HEK293 (cell line): ENCODE measurements around the gene CCDC180.

ENCODE experiments used
- CTCF ChIA-PET: fragments of 350-600 bp; formaldehyde crosslinking; extraction: SDS; loops from one replicate; lab custom pipeline; 2021; ENCODE audit warnings: antibody characterized with exemption; lab: Yijun Ruan, JAX
- POLR2A ChIA-PET: fragments of 300-600 bp; formaldehyde crosslinking; extraction: SDS; loops from one replicate; lab custom pipeline; 2020; ENCODE audit warnings: antibody characterized with exemption, inconsistent platforms; lab: Yijun Ruan, JAX
- H3K27ac ChIP-seq: fragments of 200-500 bp; sonication (Bioruptor generic); 2 replicates; pipeline ENCODE4 v1.5.1; 2014; ENCODE audit warnings: low read depth, low read length, control low read depth, inconsistent platforms; ENCODE audit errors: extremely low read depth
- H3K36me3 ChIP-seq, 2 experiments: fragments of 200-500 bp in 1 of 2; sonication (Bioruptor generic) in 1 of 2; 1 replicate in 1 of 2; 2 replicates in 1 of 2; pipeline ENCODE4 v1.5.1; 2014 to 2017; ENCODE audit warnings: inconsistent platforms in 2 of 2, low read length in 2 of 2; ENCODE audit not compliant: control insufficient read depth in 2 of 2, insufficient read depth in 1 of 2
- H3K4me1 ChIP-seq: fragments of 200-500 bp; sonication (Bioruptor generic); 2 replicates; pipeline ENCODE4 v1.5.1; 2014; ENCODE audit warnings: mild to moderate bottlenecking, low read length, inconsistent platforms; ENCODE audit not compliant: control insufficient read depth, insufficient read depth
- H3K4me3 ChIP-seq: 2 replicates; pipeline ENCODE4 v1.5.1; 2011; ENCODE audit warnings: low read depth, mild to moderate bottlenecking, control low read depth, low read length, moderate library complexity
- H3K9me3 ChIP-seq: fragments of 200-500 bp; sonication (Bioruptor generic); 2 replicates; pipeline ENCODE4 v1.5.1; 2014; ENCODE audit warnings: low read depth, low read length, inconsistent platforms; ENCODE audit not compliant: control insufficient read depth, insufficient read depth
- OVOL3 ChIP-seq: fragments of 450-650 bp; formaldehyde crosslinking; IDR thresholded peaks from 2 replicates; pipeline ENCODE4 v1.5.1; 2016; ENCODE audit warnings: missing biosample characterization, missing genetic modification characterization
- REPIN1 ChIP-seq: fragments of 450-650 bp; formaldehyde crosslinking; IDR thresholded peaks from 2 replicates; pipeline ENCODE4 v1.5.1; 2017; ENCODE audit warnings: missing biosample characterization, missing genetic modification characterization, low read depth
- SCRT1 ChIP-seq: fragments of 450-650 bp; formaldehyde crosslinking; IDR thresholded peaks from 2 replicates; pipeline ENCODE4 v1.5.1; 2016; ENCODE audit warnings: missing biosample characterization, missing genetic modification characterization, borderline replicate concordance
- SETDB1 ChIP-seq: IDR thresholded peaks from one replicate; pipeline ENCODE4 v1.6.1; 2017; ENCODE audit warnings: mild to moderate bottlenecking, low read length, moderate library complexity, mixed read lengths; ENCODE audit not compliant: insufficient read length
- ZFP37 ChIP-seq: fragments of 450-650 bp; formaldehyde crosslinking; IDR thresholded peaks from 2 replicates; pipeline ENCODE4 v1.5.1; 2016; ENCODE audit warnings: missing biosample characterization, missing genetic modification characterization
- ZFP69B ChIP-seq: fragments of 450-650 bp; formaldehyde crosslinking; IDR thresholded peaks from 2 replicates; pipeline ENCODE4 v1.5.1; 2016; ENCODE audit warnings: missing biosample characterization, missing genetic modification characterization
- ZNF10 ChIP-seq: fragments of 450-650 bp; formaldehyde crosslinking; IDR thresholded peaks from 2 replicates; pipeline ENCODE4 v1.5.1; 2017; ENCODE audit warnings: missing biosample characterization, missing genetic modification characterization
- ZNF138 ChIP-seq: fragments of 450-650 bp; formaldehyde crosslinking; IDR thresholded peaks from 2 replicates; pipeline ENCODE4 v1.5.1; 2016; ENCODE audit warnings: missing biosample characterization, missing genetic modification characterization, borderline replicate concordance
- ZNF146 ChIP-seq: fragments of 450-650 bp; formaldehyde crosslinking; IDR thresholded peaks from 2 replicates; pipeline ENCODE4 v1.5.1; 2016; ENCODE audit warnings: missing biosample characterization, missing genetic modification characterization
- ZNF174 ChIP-seq: fragments of 450-650 bp; formaldehyde crosslinking; IDR thresholded peaks from 2 replicates; pipeline ENCODE4 v1.5.0; 2017; ENCODE audit warnings: missing biosample characterization, mild to moderate bottlenecking, missing genetic modification characterization
- ZNF184 ChIP-seq: fragments of 450-650 bp; IDR thresholded peaks from 2 replicates; pipeline ENCODE4 v1.5.1; 2018; ENCODE audit warnings: missing biosample characterization, mild to moderate bottlenecking, missing genetic modification characterization
- ZNF24 ChIP-seq: fragments of 450-650 bp; formaldehyde crosslinking; IDR thresholded peaks from 2 replicates; pipeline ENCODE4 v1.5.1; 2016; ENCODE audit warnings: missing biosample characterization, missing genetic modification characterization
- ZNF426 ChIP-seq: fragments of 450-650 bp; formaldehyde crosslinking; IDR thresholded peaks from 2 replicates; pipeline ENCODE4 v1.5.1; 2017; ENCODE audit warnings: missing biosample characterization, missing genetic modification characterization, mild to moderate bottlenecking, inconsistent platforms, moderate library complexity
- ZNF473 ChIP-seq: fragments of 450-650 bp; formaldehyde crosslinking; IDR thresholded peaks from 2 replicates; pipeline ENCODE4 v1.5.1; 2017; ENCODE audit warnings: missing biosample characterization, missing genetic modification characterization
- ZNF548 ChIP-seq: fragments of 450-650 bp; formaldehyde crosslinking; IDR thresholded peaks from 2 replicates; pipeline ENCODE4 v1.5.1; 2016; ENCODE audit warnings: missing biosample characterization, missing genetic modification characterization
- ZNF623 ChIP-seq: fragments of 450-650 bp; formaldehyde crosslinking; IDR thresholded peaks from 2 replicates; pipeline ENCODE4 v1.5.1; 2016; ENCODE audit warnings: missing biosample characterization, missing genetic modification characterization
- ZNF624 ChIP-seq: fragments of 450-650 bp; formaldehyde crosslinking; IDR thresholded peaks from 2 replicates; pipeline ENCODE4 v1.5.1; 2017; ENCODE audit warnings: missing biosample characterization, missing genetic modification characterization
- ZNF626 ChIP-seq: fragments of 450-650 bp; sonication (Bioruptor Pico); formaldehyde crosslinking; IDR thresholded peaks from 2 replicates; pipeline ENCODE4 v1.5.1; 2018; ENCODE audit warnings: missing biosample characterization, missing genetic modification characterization, inconsistent platforms
- ZNF707 ChIP-seq: fragments of 450-650 bp; formaldehyde crosslinking; IDR thresholded peaks from 2 replicates; pipeline ENCODE4 v1.5.1; 2016; ENCODE audit warnings: missing biosample characterization, missing genetic modification characterization
- ZSCAN30 ChIP-seq: fragments of 450-650 bp; IDR thresholded peaks from 2 replicates; pipeline ENCODE4 v1.5.1; 2018; ENCODE audit warnings: missing biosample characterization, mild to moderate bottlenecking, missing genetic modification characterization, moderate library complexity
- TF ChIP-seq, protein P1 (sequence below): fragments of 450-650 bp; formaldehyde crosslinking; IDR thresholded peaks from 2 replicates; pipeline ENCODE4 v1.5.1; 2016; ENCODE audit warnings: missing biosample characterization, missing genetic modification characterization
- TF ChIP-seq, protein P2 (sequence below): fragments of 450-650 bp; formaldehyde crosslinking; IDR thresholded peaks from 2 replicates; pipeline ENCODE4 v1.5.1; 2016; ENCODE audit warnings: missing biosample characterization, missing genetic modification characterization
- TF ChIP-seq, protein P3 (sequence below): sonication (generic); formaldehyde crosslinking; IDR thresholded peaks from 2 replicates; pipeline ENCODE4 v1.8.1; 2022; ENCODE audit warnings: mild to moderate bottlenecking, moderate library complexity, missing genetic modification reagents

Gene CCDC180

DNA sequence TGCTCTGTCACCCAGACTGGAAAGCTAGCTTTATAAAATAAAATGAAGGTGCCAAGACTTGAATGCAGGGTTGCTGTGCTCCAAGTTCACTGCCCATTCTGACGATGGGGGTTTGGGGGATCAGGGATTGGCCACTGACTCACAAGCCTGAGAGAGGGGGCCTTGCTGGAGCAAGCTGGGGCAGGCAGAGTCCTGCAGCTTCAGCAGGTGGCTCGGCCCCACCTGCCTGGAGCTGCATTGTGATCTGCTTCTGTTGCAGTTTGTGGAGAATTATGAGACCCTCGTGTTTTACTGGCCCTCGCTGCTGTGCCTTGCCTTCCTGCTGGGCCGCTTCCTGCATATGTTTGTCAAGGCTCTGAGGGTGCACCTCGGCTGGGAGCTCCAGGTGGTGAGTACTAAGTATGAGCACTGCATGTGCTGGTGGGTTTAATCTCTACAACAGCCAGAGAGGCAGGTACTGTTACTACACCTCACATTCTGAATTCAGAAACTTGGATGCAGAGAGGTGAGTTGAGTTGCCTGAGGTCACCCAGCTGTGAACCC lies 31.1 kb upstream of the CCDC180 start:
- CTCF ChIA-PET, result interaction anchor here (0.7 kb wide), 1 partner anchor 158 kb away, joined by 5 read pairs; no protein-coding TSS in a partner anchor
- TF ChIP-seq, protein P1, sequence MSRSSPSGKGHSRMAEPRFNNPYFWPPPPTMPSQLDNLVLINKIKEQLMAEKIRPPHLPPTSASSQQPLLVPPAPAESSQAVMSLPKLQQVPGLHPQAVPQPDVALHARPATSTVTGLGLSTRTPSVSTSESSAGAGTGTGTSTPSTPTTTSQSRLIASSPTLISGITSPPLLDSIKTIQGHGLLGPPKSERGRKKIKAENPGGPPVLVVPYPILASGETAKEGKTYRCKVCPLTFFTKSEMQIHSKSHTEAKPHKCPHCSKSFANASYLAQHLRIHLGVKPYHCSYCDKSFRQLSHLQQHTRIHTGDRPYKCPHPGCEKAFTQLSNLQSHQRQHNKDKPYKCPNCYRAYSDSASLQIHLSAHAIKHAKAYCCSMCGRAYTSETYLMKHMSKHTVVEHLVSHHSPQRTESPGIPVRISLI (tag by site-specific recombination), result no peak
- TF ChIP-seq ZNF624 (tag by site-specific recombination) (no peak), ZNF473 (tag by site-specific recombination) (no peak), ZNF174 (tag by site-specific recombination) (no peak), ZNF623 (no peak), ZNF426 (tag by site-specific recombination) (no peak), ZNF10 (tag by site-specific recombination) (no peak), REPIN1 (tag by site-specific recombination) (no peak), ZNF548 (tag by site-specific recombination) (no peak), SCRT1 (tag by site-specific recombination) (no peak), OVOL3 (tag by site-specific recombination) (no peak)
- TF ChIP-seq, protein P2, sequence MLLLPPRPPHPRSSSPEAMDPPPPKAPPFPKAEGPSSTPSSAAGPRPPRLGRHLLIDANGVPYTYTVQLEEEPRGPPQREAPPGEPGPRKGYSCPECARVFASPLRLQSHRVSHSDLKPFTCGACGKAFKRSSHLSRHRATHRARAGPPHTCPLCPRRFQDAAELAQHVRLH (tag by site-specific recombination), result no peak
- Histone ChIP-seq H3K4me3 (no peak overlapping the region), H3K4me1 (no peaks in the 10 kb centered on the region), H3K27ac (no peak overlapping the region), H3K9me3 (no peaks in the 10 kb centered on the region), H3K36me3 (peaks cover 0 to 36% of the 10 kb centered on the region in 2 experiments; a peak in 1 of 3 replicates)
- POLR2A ChIA-PET, result no interaction called here

DNA sequence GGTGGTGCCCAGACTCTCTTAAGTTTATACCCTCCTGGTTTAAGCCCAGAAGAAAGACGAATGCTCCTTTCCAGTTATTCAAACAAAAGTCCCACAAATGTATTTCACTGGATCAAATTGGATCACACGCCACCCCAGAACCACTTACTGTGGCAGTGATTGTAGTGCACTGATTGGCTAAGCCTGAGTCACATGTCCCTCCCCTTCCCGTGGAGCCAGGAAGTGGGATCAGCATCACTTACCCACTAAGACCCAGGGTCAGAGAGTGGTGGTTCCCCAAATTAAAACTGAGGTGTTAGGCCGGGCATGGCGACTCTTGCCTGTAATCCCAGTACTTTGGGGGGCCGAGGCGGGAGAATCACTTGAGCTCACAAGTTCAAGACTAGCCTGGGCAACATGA lies 29.5 kb upstream of the CCDC180 start:
- CTCF ChIA-PET, result no interaction called here
- no peak for TF ChIP-seq ZNF24 (tag by site-specific recombination)
- TF ChIP-seq ZNF138 (tag by site-specific recombination), result no peak
- TF ChIP-seq ZSCAN30 (tag by site-specific recombination), result no peak
- no peak for TF ChIP-seq ZNF626 (tag by site-specific recombination)
- TF ChIP-seq ZFP69B, result no peak
- no peak for TF ChIP-seq ZNF184
- TF ChIP-seq SETDB1, result no peak
- TF ChIP-seq ZFP37 (tag by site-specific recombination), result no peak
- no peak for TF ChIP-seq ZNF707 (tag by site-specific recombination)
- TF ChIP-seq ZNF146, result no peak
- TF ChIP-seq, protein P3, sequence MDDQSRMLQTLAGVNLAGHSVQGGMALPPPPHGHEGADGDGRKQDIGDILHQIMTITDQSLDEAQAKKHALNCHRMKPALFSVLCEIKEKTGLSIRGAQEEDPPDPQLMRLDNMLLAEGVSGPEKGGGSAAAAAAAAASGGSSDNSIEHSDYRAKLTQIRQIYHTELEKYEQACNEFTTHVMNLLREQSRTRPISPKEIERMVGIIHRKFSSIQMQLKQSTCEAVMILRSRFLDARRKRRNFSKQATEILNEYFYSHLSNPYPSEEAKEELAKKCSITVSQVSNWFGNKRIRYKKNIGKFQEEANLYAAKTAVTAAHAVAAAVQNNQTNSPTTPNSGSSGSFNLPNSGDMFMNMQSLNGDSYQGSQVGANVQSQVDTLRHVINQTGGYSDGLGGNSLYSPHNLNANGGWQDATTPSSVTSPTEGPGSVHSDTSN (CRISPR knock-in tag), result no peak
- TF ChIP-seq, all 188 proteins: peak for 0
- POLR2A ChIA-PET, result no interaction called here

More for the DNA sequence above, 29.5 kb upstream of the CCDC180 start:
- no peak overlapping the region for H3K4me3 ChIP-seq
- H3K4me1 ChIP-seq, result no peaks in the 10 kb centered on the region
- no peaks in the 10 kb centered on the region for H3K9me3 ChIP-seq
- H3K36me3 ChIP-seq, result peaks cover 0 to 40% of the 10 kb centered on the region in 2 experiments; a peak in 1 of 3 replicates
- H3K27ac ChIP-seq, result no peak overlapping the region
